Type B pancreatic cell (in vitro differentiated cells): ENCODE results near the gene PSMC3. TPM values are rescaled to one million over a fixed set of nuclear protein-coding genes. Genes with fewer than 3 reads are reported as not detected.

Experiments
- DNase-seq: peaks from one replicate; pipeline ENCODE4 v3.0.0; 2021; ENCODE audit warnings: mixed read lengths; ENCODE audit not compliant: unreplicated experiment; ENCODE audit errors: extremely low spot score
- H3K27ac Mint-ChIP-seq: 2 replicates; pipeline ENCODE4 v1.8.0; 2021; ENCODE audit warnings: mild to moderate bottlenecking, mixed read lengths
- H3K27me3 Mint-ChIP-seq: 2 replicates; pipeline ENCODE4 v1.8.0; 2021; ENCODE audit warnings: mixed read lengths
- H3K36me3 Mint-ChIP-seq: 2 replicates; pipeline ENCODE4 v1.8.0; 2021; ENCODE audit warnings: mixed read lengths
- H3K4me1 Mint-ChIP-seq: one replicate; pipeline ENCODE4 v1.8.0; 2021; ENCODE audit warnings: mixed read lengths; ENCODE audit not compliant: unreplicated experiment
- H3K4me3 Mint-ChIP-seq: 2 replicates; pipeline ENCODE4 v1.8.0; 2021; ENCODE audit warnings: mild to moderate bottlenecking, mixed read lengths
- H3K9me3 Mint-ChIP-seq: 2 replicates; pipeline ENCODE4 v1.8.0; 2021; ENCODE audit warnings: mixed read lengths
- CTCF ChIP-seq: fragments of 200-600 bp; sonication (generic); conservative IDR thresholded peaks from 2 replicates; pipeline ENCODE4 v1.5.0; 2021; ENCODE audit warnings: antibody characterized with exemption, mild to moderate bottlenecking
- total RNA-seq: library from RNA; stranded (reverse); gene quantifications from 2 replicates; pipeline ENCODE4 v1.2.1, GENCODE V29; 2021; ENCODE audit warnings: low replicate concordance

Gene PSMC3
- total RNA-seq, 1 donor from 2014 or later = 141 TPM

GRCh38 chr11:47466701-47467250 lies 40.5 kb upstream of the PSMC3 start:
- H3K4me3 Mint-ChIP-seq = no peak overlapping the region
- peaks cover 16% of the 10 kb centered on the region for H3K36me3 Mint-ChIP-seq
- H3K27ac Mint-ChIP-seq = peak overlapping the region; percentile 29
- no peaks in the 10 kb centered on the region for H3K27me3 Mint-ChIP-seq
- DNase-seq = no peak
- TF ChIP-seq CTCF = no peak
- peaks cover 11% of the 10 kb centered on the region for H3K4me1 Mint-ChIP-seq
- no peaks in the 10 kb centered on the region for H3K9me3 Mint-ChIP-seq

- Mint-ChIP-seq H3K9me3 (no peaks in the 10 kb centered on the region), H3K27me3 (no peaks in the 10 kb centered on the region), H3K36me3 (peaks cover 16% of the 10 kb centered on the region), H3K4me3 (no peak overlapping the region), H3K4me1 (peaks cover 11% of the 10 kb centered on the region), H3K27ac (no peak overlapping the region)
- no peak for TF ChIP-seq CTCF
- DNase-seq = no peak
Measured at GRCh38 chr11:47466201-47466600, 40.0 kb upstream of the PSMC3 start.

GRCh38 chr11:47464483-47464882 lies 38.2 kb upstream of the PSMC3 start:
- no peak for DNase-seq
- Mint-ChIP-seq H3K27ac (no peak overlapping the region), H3K27me3 (no peaks in the 10 kb centered on the region), H3K4me3 (no peak overlapping the region), H3K9me3 (no peaks in the 10 kb centered on the region), H3K36me3 (peaks cover 13% of the 10 kb centered on the region), H3K4me1 (peaks cover 9% of the 10 kb centered on the region)
- no peak for TF ChIP-seq CTCF

- Mint-ChIP-seq H3K27me3 (no peaks in the 10 kb centered on the region), H3K36me3 (peaks cover 4% of the 10 kb centered on the region), H3K4me3 (no peak overlapping the region), H3K9me3 (no peaks in the 10 kb centered on the region), H3K27ac (no peak overlapping the region), H3K4me1 (no peaks in the 10 kb centered on the region)
- DNase-seq = no peak
- TF ChIP-seq CTCF = no peak
Measured at GRCh38 chr11:47461876-47462275, 35.6 kb upstream of the PSMC3 start.

- H3K9me3 Mint-ChIP-seq = no peaks in the 10 kb centered on the region
- TF ChIP-seq CTCF = no peak
- H3K27ac Mint-ChIP-seq = no peak overlapping the region
- H3K4me3 Mint-ChIP-seq = no peak overlapping the region
- no peak for DNase-seq
- H3K36me3 Mint-ChIP-seq = peaks cover 4% of the 10 kb centered on the region
- H3K27me3 Mint-ChIP-seq = no peaks in the 10 kb centered on the region
- H3K4me1 Mint-ChIP-seq = no peaks in the 10 kb centered on the region
Measured at GRCh38 chr11:47460571-47461235, 34.5 kb upstream of the PSMC3 start.
